ENCODE results near the gene RBMS3. TPM values are rescaled to one million over a fixed set of nuclear protein-coding genes. Genes with fewer than 3 reads are reported as not detected.
A peak's percentile ranks its signal among the peaks of the same experiment; 100 is the strongest.

The RBMS3 gene
- total RNA-seq, 1 donor from 2014 or later = 3.4 TPM

GRCh38 chr3:29583861-29584260 lies 303.0 kb downstream of the RBMS3 start:
- FAIRE-seq (no peak), DNase-seq (ENCODE audit: low read depth) (no peak)
- no peak for TF ChIP-seq CTCF (IDR thresholded peaks at IDR 0.05; ENCODE audit: insufficient read depth, low read length, severe bottlenecking)
- Histone ChIP-seq H3K4me3 (ENCODE audit: low read depth, low read length) (no peak overlapping the region), H3K36me3 (ENCODE audit: control insufficient read depth, insufficient read depth, low read length) (no peaks in the 10 kb centered on the region), H3K27me3 (ENCODE audit: control insufficient read depth, insufficient read depth, low read length) (no peaks in the 10 kb centered on the region)

DNA sequence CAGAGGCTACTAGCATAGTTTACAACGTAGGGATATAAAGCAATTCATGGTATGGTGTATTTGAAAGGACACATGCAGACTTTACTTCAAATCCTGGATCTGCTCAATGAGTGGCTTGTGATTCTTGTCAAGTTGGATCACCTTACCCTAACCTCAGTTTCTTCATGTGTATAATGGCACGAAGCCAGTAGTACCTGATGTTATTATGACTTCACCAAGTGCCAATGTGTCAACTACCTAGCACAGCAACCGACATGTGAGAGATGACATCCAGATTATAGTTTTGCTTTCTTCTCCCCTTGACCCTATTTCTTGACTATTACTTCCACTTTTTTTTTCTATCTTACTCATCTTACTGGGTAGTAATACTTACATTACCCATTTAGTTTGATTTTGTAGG lies 304.5 kb downstream of the RBMS3 start:
- no peak overlapping the region for H3K4me3 ChIP-seq (ENCODE audit: low read depth, low read length)
- H3K27me3 ChIP-seq (ENCODE audit: control insufficient read depth, insufficient read depth, low read length) = no peaks in the 10 kb centered on the region
- TF ChIP-seq CTCF (IDR thresholded peaks at IDR 0.05; ENCODE audit: insufficient read depth, low read length, severe bottlenecking) = no peak
- FAIRE-seq (no peak), DNase-seq (ENCODE audit: low read depth) (peak; percentile 28)
- no peaks in the 10 kb centered on the region for H3K36me3 ChIP-seq (ENCODE audit: control insufficient read depth, insufficient read depth, low read length)

- no peak for TF ChIP-seq CTCF (IDR thresholded peaks at IDR 0.05; ENCODE audit: insufficient read depth, low read length, severe bottlenecking)
- H3K36me3 ChIP-seq (ENCODE audit: control insufficient read depth, insufficient read depth, low read length) = no peaks in the 10 kb centered on the region
- no peak for FAIRE-seq
- H3K27me3 ChIP-seq (ENCODE audit: control insufficient read depth, insufficient read depth, low read length) = no peaks in the 10 kb centered on the region
- H3K4me3 ChIP-seq (ENCODE audit: low read depth, low read length) = no peak overlapping the region
- DNase-seq (ENCODE audit: low read depth) = no peak
These were observed 306.5 kb downstream of the RBMS3 start for GRCh38 chr3:29587340-29587739.

- no peak overlapping the region for H3K4me3 ChIP-seq (ENCODE audit: low read depth, low read length)
- no peak for TF ChIP-seq CTCF (IDR thresholded peaks at IDR 0.05; ENCODE audit: insufficient read depth, low read length, severe bottlenecking)
- DNase-seq (ENCODE audit: low read depth) (no peak), FAIRE-seq (no peak)
- H3K27me3 ChIP-seq (ENCODE audit: control insufficient read depth, insufficient read depth, low read length) = no peaks in the 10 kb centered on the region
- H3K36me3 ChIP-seq (ENCODE audit: control insufficient read depth, insufficient read depth, low read length) = no peaks in the 10 kb centered on the region
These were observed 309.1 kb downstream of the RBMS3 start for GRCh38 chr3:29590012-29590411.

DNA sequence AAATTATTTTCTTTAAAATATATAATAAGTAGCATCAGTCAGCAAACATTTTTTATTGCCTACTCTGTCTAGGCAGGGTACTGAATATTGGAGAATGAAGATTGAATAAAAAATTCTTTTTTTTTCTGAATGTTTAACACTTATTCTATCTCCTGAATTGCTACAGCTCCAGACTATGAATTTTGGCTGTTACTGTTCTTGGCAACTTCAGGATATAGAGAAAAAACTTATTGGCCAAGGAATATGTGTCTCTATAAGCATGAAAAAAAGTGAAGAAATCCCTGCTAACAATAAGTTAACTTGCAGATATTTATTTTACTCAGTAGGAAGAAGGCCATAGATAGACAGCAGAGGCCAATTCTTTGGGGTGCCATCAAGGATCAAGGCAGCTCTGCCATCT lies 309.6 kb downstream of the RBMS3 start:
- H3K36me3 ChIP-seq (ENCODE audit: control insufficient read depth, insufficient read depth, low read length) = no peaks in the 10 kb centered on the region
- no peaks in the 10 kb centered on the region for H3K27me3 ChIP-seq (ENCODE audit: control insufficient read depth, insufficient read depth, low read length)
- no peak overlapping the region for H3K4me3 ChIP-seq (ENCODE audit: low read depth, low read length)
- FAIRE-seq (no peak), DNase-seq (ENCODE audit: low read depth) (no peak)
- TF ChIP-seq CTCF (IDR thresholded peaks at IDR 0.05; ENCODE audit: insufficient read depth, low read length, severe bottlenecking) = no peak

DNA sequence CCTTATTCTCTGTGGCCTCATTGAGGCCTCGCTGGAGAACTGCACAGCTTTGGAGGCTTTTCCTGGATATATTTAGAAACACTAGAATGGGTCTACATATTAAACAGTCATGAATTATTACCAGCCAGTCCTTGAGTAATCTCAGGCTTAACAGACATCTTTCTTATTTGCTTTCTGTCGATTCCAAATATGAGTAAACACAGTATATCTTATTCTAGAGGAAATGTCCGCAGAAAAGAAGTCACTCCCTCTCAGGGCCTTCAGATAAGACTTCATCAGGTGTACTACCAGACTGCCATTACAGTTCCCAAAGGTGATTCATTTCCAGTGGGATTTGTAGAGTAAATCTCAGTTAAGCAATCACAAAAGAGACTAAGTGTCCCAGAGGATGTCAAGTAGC lies 310.7 kb downstream of the RBMS3 start:
- no peak overlapping the region for H3K4me3 ChIP-seq (ENCODE audit: low read depth, low read length)
- H3K36me3 ChIP-seq (ENCODE audit: control insufficient read depth, insufficient read depth, low read length) = no peaks in the 10 kb centered on the region
- peak; percentile 49 for DNase-seq (ENCODE audit: low read depth)
- TF ChIP-seq CTCF (IDR thresholded peaks at IDR 0.05; ENCODE audit: insufficient read depth, low read length, severe bottlenecking) = no peak
- no peaks in the 10 kb centered on the region for H3K27me3 ChIP-seq (ENCODE audit: control insufficient read depth, insufficient read depth, low read length)
- no peak for FAIRE-seq

All from bronchial epithelial cell (primary cell).